ENCODE results near the gene FAM181A.

FAM181A gene

GRCh38 chr14:93927800-93928145, 629 bp downstream of the FAM181A start:
- DNase-seq (ENCODE audit: low read depth, low spot score), result no peak
- no peak overlapping the region for H3K27ac ChIP-seq

- no peak overlapping the region for H3K27ac ChIP-seq
- no peak for DNase-seq (ENCODE audit: low read depth, low spot score)
These were observed 1.3 kb downstream of the FAM181A start for GRCh38 chr14:93928184-93929047.

DNA sequence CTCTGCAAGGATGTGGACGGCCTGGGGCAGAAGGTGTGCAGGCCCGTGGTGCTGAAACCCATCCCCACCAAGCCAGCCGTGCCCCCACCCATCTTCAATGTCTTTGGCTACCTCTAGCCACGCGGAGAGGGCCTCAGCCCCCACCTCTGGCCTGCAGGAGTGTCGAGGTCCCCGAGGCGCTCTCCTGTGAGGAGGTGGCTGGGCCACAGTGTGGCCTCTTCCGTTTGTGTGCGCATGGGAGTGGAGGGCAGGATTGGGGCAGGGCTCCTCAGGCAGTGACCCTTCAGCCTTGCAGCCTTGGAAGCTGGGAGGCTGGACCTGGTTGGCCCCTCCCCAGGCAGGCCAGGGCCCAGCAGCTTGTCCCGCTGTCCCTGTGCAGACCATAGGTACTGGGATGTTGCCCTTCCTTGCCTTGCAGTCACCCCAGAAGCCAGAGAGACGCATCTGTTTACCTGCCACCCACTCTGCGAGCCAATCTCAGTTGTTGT, 1.9 kb downstream of the FAM181A start:
- no peak for DNase-seq (ENCODE audit: low read depth, low spot score)
- no peak overlapping the region for H3K27ac ChIP-seq

DNA sequence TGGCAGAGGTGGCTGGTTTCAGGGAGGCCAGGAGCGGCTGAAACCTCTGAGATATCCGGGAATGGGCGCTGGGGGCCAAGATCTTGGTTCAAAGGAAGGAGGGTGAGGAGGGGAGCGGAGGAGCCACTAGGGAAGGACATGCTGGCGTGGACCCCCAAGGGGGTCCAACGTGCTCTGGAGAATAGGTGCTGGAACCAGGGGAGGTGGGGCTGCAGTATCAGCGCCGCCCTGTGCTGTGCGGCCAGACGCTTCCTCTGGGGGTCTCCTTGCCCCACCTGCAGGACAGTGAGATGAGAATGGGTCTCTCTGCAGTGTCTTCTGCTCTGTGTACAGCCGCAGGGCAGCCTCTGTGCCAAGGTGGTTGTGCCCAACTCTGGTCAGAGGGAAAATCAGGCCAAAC, 2.5 kb downstream of the FAM181A start:
- H3K27ac ChIP-seq, result no peak overlapping the region
- DNase-seq (ENCODE audit: low read depth, low spot score), result no peak

DNA sequence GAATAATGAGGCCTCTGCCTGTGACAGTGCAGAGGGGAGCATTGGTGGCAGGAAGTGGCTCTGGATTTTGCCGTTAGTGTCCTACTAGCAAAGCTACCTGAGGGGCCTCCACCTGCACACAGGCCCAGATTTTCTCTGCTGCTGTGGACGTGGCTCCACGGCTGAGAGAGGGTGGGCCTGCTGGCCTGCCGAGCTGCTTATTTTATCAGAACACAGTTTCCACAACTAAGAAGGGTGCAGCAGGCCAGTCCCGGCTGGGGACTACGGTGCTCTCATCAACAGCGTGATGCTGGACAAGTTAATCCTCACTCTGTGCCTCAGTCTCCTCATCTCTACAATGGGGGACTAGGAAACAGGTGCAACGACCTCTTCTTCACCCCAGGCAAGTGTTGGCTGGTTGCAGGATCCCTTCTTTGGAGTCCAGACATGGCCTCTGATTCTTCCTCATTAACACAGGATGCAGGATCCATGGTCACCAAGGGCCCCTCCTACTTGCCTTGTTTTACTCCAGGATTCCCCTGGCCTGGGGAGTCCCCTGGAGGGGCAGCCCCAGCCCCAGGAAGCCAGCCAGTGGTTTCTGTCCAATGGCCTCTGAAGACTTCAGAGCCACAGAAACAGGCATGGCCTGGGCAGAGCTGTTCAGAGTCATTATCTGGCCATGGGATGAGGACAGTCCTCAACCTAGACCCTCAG, 3.3 kb downstream of the FAM181A start:
- DNase-seq (ENCODE audit: low read depth, low spot score), result no peak
- no peak overlapping the region for H3K27ac ChIP-seq

DNA sequence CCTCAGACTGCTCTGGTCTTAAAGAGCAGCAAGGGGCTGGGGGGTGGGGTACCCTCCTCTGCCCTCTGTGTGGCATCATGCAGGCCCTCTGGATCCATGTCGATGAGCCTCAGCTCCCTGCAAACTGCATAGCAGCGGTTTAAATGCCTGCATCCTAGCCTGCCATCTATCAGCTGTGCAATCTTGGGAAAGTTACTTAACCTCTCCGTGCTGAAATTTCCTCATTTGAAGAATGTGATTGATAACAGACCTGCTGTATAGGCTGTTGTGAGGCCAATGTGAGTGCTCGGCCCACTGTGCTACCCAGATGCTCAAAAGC, 3.8 kb downstream of the FAM181A start:
- no peak for DNase-seq (ENCODE audit: low read depth, low spot score)
- no peak overlapping the region for H3K27ac ChIP-seq

DNA sequence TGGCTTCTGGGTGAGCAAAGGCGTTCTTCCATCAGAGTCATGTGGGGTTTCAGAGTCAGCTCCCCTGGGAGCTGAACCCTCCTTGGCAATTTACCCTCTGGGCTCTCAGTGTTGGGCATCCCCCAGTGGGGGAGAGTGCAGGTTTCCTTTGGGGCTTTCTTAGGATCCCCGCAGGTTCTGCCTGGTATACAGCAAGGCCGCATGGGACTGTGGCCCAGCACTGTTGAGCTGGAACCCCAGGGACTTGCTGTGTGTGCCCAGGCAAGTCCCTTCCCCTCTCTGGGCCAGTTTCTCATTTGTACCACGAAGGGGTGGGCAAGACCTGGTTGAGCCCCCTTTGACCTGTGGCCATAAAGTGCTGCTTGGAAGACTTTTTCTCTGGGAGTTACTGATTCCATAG, 5.5 kb downstream of the FAM181A start:
- DNase-seq (ENCODE audit: low read depth, low spot score), result no peak
- H3K27ac ChIP-seq, result no peak overlapping the region

- no peak for DNase-seq (ENCODE audit: low read depth, low spot score)
These were observed 8.1 kb downstream of the FAM181A start for GRCh38 chr14:93935213-93935612.

GRCh38 chr14:93936245-93936644, 9.1 kb downstream of the FAM181A start:
- no peak for DNase-seq (ENCODE audit: low read depth, low spot score)
- no peak overlapping the region for H3K27ac ChIP-seq

More at GRCh38 chr14:93935213-93935612, 8.1 kb downstream of the FAM181A start:
- H3K27ac ChIP-seq, result no peak overlapping the region

DNA sequence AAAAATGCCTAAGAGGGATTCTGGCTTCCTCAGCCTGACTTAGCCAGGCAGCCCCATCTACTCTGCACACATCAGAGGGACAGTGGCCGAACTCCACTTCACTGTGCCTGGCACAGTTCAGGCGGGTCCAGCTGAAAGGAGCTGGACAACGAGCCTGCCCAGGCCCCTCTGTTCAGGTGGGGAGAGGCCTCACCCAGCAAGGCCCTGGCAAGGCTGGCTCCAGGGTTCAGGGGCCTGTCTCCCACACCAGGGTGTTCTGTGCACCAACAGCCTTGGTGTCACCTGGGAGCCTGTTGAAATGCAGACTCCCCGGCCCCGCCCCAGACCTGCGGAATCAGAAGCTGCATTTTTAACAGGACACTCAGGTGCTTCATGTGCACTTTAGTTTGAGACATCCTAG, 9.8 kb downstream of the FAM181A start:
- peak overlapping the region; percentile 54 for H3K27ac ChIP-seq
- no peak for DNase-seq (ENCODE audit: low read depth, low spot score)

DNA sequence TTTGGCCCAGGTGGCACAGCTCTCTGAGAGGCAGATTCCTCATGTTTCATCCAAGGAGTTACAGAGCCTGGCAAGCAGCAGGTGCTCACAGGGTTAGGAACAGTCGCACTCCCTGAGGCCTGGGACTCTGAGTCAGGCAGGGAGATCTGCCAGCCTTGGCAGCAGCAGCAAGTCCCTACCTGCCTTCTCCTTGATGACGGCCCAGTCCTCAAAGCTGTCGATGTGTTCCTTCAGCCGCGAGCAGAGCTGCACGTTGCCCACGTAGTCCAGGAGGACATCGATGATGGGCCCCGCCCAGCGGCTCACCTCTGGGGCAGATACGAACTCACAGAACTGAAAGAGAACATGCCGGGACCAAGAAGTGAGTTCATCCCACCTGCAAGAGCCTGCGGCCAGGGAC, 10.4 kb downstream of the FAM181A start:
- peak; percentile 99 for DNase-seq (ENCODE audit: low read depth, low spot score)
- H3K27ac ChIP-seq, result peak overlapping the region; percentile 54

- no peak for DNase-seq (ENCODE audit: low read depth, low spot score)
- no peak overlapping the region for H3K27ac ChIP-seq
These were observed 11.7 kb downstream of the FAM181A start for GRCh38 chr14:93938751-93939303.

DNA sequence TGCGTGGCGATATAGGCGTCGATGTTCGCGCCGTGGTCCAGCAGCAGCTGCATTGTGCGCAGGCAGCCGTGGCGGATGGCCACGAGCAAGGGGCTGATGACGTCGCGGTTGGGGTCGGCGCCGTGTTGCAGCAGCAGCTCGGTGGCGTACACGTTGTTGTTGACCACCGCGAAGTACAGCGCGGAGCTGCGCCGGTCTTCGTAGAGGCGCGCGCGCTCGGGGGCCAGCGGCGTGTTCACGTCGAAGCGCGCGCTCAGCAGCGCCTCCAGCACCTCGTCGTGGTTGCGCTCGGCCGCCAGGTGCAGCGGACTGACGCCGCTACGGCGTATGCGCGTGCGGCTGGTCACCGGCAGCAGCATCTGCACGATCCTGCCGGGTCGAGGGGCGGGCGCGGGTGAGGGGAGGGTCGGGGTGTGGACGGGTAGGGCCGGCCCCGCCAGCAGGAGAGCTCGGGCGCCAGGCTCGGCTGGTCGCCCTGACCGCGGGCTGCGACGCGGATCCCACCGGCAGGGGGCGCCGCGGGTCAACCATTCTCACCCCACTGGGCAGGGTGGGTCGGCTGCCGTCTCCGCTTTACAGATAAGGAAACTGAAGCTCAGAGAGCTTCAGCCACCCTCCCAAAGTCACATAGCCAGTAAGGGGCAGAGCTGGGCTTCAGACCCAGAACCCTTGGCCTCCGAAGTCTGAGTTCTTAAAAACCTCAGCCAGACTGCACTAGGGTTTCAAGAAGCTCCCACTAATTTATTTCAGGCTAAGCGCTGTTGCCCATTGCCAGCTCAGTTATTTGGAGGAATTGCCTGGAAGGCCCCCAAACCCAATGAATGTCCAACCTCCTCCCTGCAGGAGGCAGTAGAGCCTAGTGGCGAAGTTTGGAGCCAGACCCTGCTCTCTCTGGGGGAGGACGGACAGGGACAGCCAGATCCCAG, 12.4 kb downstream of the FAM181A start:
- H3K27ac ChIP-seq, result no peak overlapping the region
- DNase-seq (ENCODE audit: low read depth, low spot score), result no peak

DNA sequence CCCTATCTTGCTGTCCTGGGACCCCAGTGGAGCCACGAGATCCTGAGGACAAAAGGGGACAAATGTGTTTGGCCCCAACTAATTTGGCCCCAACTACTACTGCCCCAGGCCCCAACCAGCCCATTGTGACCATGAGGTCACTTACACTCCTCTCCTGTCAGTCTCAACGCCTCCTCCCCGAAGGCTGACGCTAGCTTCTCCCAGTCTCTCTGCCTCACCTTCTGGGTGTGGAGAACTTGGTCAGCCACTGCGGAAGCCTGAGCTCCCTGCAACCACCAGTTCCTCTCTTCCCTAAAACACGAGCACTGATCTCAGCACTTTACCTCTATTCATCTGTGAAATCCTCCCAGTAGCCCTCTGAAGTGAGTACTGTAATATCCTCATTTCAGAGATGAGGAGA, 13.3 kb downstream of the FAM181A start:
- no peak overlapping the region for H3K27ac ChIP-seq
- no peak for DNase-seq (ENCODE audit: low read depth, low spot score)

DNA sequence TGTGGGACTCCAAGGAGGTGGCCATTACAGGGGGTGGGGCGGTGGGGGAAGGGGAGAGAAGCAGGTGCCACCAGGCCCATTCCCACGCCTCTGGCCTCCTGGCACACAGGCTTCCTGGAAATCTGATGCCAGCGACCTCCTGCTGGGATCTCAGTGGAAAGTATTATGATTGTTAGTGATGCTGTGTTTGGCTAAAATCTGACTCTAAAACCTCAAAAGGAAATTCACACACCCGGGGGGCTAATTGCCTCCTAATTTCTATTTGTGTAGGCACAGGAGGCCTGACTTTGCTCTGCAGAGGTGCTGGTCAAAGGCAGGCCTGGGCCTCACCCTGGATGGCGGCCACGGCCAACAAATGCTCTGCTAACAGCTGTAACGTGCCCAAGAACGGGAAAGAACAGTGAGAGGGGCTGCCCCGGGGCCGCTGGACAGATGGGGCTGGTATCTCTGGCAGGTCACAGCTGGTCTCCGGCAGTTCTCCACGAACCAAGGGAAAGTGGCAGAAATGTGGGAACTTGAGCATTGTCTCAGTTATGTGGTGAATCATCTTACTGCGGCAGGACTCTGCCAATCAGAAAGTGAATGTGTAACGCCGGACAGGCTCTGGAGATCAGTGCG, 14.3 kb downstream of the FAM181A start:
- no peak for DNase-seq (ENCODE audit: low read depth, low spot score)
- H3K27ac ChIP-seq, result peak overlapping the region; percentile 67

GRCh38 chr14:93943052-93943451, 15.9 kb downstream of the FAM181A start:
- H3K27ac ChIP-seq, result no peak overlapping the region
- DNase-seq (ENCODE audit: low read depth, low spot score), result no peak

DNA sequence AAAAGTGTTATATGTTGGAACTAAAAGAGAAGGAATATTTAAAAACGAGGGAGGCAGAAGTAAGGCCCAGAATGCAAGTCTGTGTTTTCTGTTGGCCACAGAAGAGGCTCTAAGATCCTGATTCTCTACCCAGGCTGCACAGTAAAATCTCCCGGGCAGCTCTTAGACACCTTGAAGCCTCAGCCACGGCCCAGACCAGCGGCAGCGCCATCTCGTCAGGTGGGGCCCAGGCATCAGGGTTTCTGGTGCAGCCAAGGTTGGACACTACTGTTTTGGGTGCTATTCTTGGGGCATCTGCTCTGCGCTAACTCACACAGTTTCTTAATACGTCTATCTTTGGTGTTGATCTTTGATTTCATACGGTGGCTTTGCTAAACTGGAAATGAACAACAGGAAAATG, 16.8 kb downstream of the FAM181A start:
- DNase-seq (ENCODE audit: low read depth, low spot score), result no peak
- no peak overlapping the region for H3K27ac ChIP-seq

DNA sequence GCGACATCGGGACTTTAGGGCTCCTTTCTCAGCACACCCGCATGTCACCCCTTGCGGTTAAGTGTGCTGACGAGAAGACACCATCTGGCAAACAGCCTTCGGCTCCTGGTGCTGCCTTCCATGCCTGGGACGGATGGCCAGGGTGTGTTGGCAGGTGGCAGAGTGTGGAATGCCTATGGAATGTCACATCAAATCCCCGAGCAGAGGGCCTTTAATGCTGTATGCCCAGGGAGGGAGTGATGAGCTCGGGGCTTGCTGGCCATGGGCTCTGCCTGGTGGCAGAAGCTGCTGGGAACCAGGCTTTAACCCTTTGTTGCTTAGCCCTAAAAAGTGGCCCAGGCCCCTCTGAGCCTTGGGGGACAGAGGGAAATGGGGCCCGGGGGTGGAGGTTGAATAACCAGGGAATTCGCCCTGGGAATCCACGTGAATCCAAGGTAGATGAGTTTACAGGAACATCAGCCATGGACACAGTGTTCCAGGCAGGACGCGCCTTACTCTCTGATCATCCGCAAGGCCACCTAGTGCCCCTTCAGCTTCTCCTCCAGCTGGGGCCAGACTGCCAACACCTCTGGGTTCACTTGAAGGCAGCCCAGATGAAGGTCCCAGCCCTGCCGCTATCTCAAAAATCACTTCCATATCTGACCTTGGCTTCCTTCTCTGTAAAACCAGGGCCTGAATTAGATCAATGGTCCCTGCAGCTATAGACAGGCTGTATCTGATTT, 17.4 kb downstream of the FAM181A start:
- DNase-seq (ENCODE audit: low read depth, low spot score), result no peak
- no peak overlapping the region for H3K27ac ChIP-seq

- DNase-seq (ENCODE audit: low read depth, low spot score), result no peak
- H3K27ac ChIP-seq, result no peak overlapping the region
These were observed 17.9 kb downstream of the FAM181A start for GRCh38 chr14:93945070-93945399.

Data from epithelial cell of prostate (primary cell).